ENCODE data around the gene USP17L30.
"Not testable (repeated sequence)": the region's sequence is repeated elsewhere in the genome, so short reads cannot be mapped to it uniquely, and the experiment has no call there.

Gene USP17L30, protein sequence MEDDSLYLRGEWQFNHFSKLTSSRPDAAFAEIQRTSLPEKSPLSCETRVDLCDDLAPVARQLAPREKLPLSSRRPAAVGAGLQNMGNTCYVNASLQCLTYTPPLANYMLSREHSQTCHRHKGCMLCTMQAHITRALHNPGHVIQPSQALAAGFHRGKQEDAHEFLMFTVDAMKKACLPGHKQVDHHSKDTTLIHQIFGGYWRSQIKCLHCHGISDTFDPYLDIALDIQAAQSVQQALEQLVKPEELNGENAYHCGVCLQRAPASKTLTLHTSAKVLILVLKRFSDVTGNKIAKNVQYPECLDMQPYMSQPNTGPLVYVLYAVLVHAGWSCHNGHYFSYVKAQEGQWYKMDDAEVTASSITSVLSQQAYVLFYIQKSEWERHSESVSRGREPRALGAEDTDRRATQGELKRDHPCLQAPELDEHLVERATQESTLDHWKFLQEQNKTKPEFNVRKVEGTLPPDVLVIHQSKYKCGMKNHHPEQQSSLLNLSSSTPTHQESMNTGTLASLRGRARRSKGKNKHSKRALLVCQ

DNA sequence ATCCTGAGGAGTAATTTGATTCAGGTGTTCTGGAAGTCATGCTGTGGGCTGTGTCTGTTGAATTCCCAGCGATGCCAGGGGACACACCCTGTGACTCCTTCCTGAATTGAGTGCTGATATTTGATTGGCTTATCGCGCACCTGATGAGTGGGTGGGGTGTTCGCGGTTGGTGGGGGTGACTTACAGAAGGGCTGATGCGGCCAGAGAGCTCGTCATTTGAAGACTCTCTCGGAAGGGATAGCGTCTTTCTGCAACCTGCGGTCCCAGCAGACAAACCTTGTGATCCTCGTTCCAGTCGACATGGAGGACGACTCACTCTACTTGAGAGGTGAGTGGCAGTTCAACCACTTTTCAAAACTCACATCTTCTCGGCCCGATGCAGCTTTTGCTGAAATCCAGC, at the start of gene USP17L30:
TSS of gene USP17L30 (plus strand) at position 301 of the 400 bp plus-strand sequence. CDS start at position 301, 0 bp downstream.
- not testable (repeated sequence) for DNase-seq

DNA sequence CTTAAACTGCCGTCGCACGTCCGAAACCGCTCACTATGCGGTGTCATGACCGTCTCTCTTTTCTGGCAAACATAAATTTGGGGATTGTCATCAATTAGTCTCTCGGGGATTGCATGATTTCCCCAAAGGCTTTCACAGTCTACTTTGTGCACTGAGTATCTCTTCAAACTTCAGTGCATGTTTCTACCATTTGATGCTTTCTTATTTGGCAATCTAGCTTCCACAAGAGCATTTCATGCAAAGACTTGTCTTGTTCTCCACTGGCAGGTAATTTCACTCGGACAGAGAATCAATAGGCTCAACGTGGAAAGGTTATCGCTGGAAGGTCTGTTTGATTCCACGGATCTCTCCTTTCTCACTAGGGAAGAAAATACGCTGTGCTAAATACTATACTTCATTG, 38.7 kb upstream of the USP17L30 start:
- DNase-seq = not testable (repeated sequence)

DNA sequence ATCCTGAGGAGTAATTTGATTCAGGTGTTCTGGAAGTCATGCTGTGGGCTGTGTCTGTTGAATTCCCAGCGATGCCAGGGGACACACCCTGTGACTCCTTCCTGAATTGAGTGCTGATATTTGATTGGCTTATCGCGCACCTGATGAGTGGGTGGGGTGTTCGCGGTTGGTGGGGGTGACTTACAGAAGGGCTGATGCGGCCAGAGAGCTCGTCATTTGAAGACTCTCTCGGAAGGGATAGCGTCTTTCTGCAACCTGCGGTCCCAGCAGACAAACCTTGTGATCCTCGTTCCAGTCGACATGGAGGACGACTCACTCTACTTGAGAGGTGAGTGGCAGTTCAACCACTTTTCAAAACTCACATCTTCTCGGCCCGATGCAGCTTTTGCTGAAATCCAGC, 38.1 kb upstream of the USP17L30 start, which contains the start of gene USP17L24:
TSS of gene USP17L24 (plus strand) at position 301 of the 400 bp plus-strand sequence. CDS start at position 301, 0 bp downstream.
- not testable (repeated sequence) for DNase-seq

DNA sequence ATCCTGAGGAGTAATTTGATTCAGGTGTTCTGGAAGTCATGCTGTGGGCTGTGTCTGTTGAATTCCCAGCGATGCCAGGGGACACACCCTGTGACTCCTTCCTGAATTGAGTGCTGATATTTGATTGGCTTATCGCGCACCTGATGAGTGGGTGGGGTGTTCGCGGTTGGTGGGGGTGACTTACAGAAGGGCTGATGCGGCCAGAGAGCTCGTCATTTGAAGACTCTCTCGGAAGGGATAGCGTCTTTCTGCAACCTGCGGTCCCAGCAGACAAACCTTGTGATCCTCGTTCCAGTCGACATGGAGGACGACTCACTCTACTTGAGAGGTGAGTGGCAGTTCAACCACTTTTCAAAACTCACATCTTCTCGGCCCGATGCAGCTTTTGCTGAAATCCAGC, 33.3 kb upstream of the USP17L30 start, which contains the start of gene USP17L25:
TSS of gene USP17L25 (plus strand) at position 301 of the 400 bp plus-strand sequence. CDS start at position 301, 0 bp downstream.
- not testable (repeated sequence) for DNase-seq

DNA sequence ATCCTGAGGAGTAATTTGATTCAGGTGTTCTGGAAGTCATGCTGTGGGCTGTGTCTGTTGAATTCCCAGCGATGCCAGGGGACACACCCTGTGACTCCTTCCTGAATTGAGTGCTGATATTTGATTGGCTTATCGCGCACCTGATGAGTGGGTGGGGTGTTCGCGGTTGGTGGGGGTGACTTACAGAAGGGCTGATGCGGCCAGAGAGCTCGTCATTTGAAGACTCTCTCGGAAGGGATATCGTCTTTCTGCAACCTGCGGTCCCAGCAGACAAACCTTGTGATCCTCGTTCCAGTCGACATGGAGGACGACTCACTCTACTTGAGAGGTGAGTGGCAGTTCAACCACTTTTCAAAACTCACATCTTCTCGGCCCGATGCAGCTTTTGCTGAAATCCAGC, 28.6 kb upstream of the USP17L30 start, which contains the start of gene USP17L26:
TSS of gene USP17L26 (plus strand) at position 301 of the 400 bp plus-strand sequence. CDS start at position 301, 0 bp downstream.
- not testable (repeated sequence) for DNase-seq

DNA sequence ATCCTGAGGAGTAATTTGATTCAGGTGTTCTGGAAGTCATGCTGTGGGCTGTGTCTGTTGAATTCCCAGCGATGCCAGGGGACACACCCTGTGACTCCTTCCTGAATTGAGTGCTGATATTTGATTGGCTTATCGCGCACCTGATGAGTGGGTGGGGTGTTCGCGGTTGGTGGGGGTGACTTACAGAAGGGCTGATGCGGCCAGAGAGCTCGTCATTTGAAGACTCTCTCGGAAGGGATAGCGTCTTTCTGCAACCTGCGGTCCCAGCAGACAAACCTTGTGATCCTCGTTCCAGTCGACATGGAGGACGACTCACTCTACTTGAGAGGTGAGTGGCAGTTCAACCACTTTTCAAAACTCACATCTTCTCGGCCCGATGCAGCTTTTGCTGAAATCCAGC, 23.8 kb upstream of the USP17L30 start, which contains the start of gene USP17L5:
TSS of gene USP17L5 (plus strand) at position 301 of the 400 bp plus-strand sequence. CDS start at position 301, 0 bp downstream.
- not testable (repeated sequence) for DNase-seq

DNA sequence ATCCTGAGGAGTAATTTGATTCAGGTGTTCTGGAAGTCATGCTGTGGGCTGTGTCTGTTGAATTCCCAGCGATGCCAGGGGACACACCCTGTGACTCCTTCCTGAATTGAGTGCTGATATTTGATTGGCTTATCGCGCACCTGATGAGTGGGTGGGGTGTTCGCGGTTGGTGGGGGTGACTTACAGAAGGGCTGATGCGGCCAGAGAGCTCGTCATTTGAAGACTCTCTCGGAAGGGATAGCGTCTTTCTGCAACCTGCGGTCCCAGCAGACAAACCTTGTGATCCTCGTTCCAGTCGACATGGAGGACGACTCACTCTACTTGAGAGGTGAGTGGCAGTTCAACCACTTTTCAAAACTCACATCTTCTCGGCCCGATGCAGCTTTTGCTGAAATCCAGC, 19.1 kb upstream of the USP17L30 start, which contains the start of gene USP17L27:
TSS of gene USP17L27 (plus strand) at position 301 of the 400 bp plus-strand sequence. CDS start at position 301, 0 bp downstream.
- DNase-seq = not testable (repeated sequence)

DNA sequence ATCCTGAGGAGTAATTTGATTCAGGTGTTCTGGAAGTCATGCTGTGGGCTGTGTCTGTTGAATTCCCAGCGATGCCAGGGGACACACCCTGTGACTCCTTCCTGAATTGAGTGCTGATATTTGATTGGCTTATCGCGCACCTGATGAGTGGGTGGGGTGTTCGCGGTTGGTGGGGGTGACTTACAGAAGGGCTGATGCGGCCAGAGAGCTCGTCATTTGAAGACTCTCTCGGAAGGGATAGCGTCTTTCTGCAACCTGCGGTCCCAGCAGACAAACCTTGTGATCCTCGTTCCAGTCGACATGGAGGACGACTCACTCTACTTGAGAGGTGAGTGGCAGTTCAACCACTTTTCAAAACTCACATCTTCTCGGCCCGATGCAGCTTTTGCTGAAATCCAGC, 14.3 kb upstream of the USP17L30 start, which contains the start of gene USP17L28:
TSS of gene USP17L28 (plus strand) at position 301 of the 400 bp plus-strand sequence. CDS start at position 301, 0 bp downstream.
- DNase-seq = not testable (repeated sequence)

DNA sequence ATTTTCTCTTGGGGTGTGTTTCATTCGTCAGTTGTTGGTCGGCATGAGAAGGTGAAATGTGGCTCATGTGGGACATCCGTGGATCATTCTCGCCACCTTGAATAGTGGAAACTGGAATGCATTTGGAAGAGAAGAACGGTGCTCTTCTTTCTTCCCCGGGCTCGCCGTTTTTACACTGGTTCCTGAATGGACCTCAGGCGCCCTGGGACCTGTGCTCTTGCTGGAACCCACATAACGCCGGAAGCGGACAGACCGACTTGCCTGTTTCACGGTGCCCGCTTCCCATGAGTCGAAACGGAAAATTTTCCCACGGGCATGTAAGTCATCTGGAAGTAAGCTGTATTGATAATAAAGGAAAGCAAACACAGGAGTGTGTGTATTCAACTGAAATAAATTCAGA, 12.1 kb upstream of the USP17L30 start:
- not testable (repeated sequence) for DNase-seq

DNA sequence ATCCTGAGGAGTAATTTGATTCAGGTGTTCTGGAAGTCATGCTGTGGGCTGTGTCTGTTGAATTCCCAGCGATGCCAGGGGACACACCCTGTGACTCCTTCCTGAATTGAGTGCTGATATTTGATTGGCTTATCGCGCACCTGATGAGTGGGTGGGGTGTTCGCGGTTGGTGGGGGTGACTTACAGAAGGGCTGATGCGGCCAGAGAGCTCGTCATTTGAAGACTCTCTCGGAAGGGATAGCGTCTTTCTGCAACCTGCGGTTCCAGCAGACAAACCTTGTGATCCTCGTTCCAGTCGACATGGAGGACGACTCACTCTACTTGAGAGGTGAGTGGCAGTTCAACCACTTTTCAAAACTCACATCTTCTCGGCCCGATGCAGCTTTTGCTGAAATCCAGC, 9.6 kb upstream of the USP17L30 start, which contains the start of gene USP17L29:
TSS of gene USP17L29 (plus strand) at position 301 of the 400 bp plus-strand sequence. CDS start at position 301, 0 bp downstream.
- not testable (repeated sequence) for DNase-seq

DNA sequence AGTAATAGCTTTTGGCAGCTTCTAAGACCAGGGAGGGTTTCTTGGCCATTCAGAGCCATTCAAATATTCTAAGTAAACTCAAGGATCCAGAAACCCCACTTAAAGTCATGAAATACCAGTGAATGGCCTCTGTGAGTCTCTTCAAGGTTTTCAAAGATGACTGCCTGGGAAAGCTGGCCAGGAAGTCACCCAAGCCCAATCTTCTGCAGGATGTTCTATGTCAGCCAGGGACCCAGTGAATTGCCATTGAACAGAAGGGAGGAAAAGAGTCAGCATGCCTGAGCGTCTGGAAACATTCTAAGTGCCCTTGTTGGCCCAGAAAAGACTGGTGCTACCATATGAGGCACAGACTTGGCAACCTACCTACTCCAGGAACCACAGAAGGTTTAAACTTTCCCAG, 17.0 kb downstream of the USP17L30 start:
- DNase-seq = not testable (repeated sequence)

DNA sequence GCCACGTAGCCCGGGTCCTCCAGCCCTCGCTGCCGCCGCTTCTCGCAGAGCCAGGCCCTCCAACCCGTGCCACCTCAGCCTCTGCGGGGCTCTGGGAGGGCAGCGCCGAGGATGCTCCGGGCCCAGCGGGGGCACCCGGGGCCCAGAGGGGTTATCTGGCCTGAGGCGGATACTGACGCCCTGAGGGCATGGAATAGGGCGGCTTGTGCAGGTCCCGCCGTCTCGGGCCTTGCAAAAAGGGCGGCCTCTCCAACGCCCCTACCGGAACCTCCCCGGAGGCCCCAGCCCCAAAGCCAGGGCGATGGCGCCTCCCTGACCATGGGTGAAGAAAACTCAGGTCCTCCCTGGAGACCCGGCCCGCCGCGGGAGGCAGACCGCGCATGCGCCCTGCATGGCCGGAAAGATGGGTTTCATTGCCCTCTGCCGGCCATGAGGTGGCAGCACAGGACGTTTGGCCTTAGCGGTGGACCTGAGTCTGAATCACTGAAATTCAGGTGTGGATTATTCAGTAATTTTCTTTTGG, 18.1 kb downstream of the USP17L30 start:
- not testable (repeated sequence) for DNase-seq

DNA sequence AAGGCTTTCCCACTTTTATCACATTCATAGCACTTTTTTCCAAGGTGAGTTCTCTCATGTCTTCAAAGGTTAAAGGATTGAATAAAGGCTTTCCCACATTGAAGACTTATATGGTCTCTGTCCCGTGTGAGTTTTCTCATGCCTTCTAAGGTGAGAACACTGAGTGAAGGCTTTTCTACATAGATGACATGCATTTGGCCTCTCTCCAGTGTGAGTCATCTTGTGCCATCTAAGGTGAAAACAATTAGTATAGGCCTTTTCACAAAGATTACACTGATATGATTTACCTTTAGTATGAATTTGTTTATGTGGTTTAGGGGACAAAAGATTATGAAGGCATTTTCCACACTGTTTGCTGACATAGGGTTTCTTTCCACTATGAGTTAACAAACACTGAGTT, 21.2 kb downstream of the USP17L30 start:
- DNase-seq = no peak

DNA sequence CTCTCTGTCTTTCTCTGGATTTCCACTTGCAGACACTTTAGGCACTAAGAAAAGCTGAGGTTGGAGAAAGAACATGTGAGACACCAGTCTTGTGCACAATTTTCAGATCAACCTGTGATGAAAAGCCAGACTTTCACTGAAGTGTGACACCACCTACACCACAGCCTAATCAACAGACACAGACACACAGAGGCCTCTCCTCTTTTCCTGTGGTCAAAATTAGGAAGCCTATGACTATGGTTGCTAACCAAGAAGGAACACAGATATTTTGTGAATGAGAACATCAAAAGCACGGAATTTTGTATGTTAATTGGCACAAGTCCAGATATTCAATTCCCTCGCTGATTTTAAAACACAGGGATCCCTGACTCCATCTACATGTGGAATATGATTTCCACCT, 26.1 kb downstream of the USP17L30 start:
- not testable (repeated sequence) for DNase-seq

DNA sequence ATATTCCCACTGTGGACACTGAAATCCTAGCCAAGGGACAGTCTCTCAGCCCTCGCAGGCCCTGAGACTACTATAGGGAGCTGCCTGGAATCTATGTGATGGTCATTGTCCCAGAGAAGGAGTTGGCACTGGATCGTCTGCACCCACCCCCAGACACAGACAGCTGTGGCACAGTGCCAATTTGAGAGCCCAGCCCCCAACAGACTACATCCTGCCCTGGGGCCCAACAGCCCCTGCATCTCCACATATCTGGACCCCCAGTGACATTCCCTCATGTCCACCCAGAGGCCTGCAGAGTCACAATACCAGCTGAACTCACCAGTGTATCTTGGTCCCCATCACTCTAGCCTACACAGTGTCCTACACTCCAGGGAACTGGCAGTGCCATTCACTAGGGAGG, 42.8 kb downstream of the USP17L30 start:
- DNase-seq = not testable (repeated sequence)

DNA sequence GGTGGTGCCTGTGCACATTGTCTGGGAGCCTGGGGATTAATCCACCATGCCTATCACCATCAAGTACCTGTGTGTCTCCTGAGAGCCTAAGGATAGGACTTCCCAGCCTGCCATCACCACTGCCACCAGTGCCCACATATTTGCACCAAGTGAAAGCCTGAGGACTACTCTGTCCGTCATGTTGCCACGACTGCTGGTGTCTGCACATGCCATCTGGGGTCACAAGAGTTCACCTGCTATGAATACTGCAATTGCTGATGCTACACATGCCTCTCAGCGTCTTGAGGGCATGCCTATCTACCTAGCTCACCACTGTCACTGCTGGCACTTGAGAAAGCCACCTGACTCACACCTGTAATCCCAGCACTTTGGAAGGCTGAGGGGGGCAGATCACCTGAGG, 43.6 kb downstream of the USP17L30 start:
- not testable (repeated sequence) for DNase-seq

DNA sequence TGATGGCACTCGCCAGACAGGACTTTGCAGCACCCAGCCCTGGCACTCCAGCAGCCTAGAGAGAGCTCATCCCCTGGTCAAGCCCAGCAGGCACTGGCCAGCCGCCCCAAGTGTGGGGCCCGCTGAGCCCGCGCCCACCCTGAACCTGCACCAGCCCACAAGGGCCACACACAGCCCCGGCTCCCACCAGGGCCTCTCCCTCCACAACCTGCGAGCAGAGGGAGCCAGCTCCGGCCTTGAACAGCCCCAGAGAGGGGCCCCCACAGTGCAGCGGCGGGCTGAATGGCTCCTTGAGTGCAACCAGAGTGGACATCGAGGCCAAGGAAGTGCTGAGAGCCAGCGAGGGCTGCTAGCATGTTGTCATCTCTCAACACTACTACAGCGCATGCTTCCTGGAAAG, 46.9 kb downstream of the USP17L30 start:
- no peak for DNase-seq
